Measurements from ENCODE around the gene ECEL1. TPM values are rescaled to one million over a fixed set of nuclear protein-coding genes. Genes with fewer than 3 reads are reported as not detected.

ECEL1 gene
- total and polyA plus RNA-seq, 2 of the 4 experiments (the other 2 are of a cell fraction): not detected

DNA sequence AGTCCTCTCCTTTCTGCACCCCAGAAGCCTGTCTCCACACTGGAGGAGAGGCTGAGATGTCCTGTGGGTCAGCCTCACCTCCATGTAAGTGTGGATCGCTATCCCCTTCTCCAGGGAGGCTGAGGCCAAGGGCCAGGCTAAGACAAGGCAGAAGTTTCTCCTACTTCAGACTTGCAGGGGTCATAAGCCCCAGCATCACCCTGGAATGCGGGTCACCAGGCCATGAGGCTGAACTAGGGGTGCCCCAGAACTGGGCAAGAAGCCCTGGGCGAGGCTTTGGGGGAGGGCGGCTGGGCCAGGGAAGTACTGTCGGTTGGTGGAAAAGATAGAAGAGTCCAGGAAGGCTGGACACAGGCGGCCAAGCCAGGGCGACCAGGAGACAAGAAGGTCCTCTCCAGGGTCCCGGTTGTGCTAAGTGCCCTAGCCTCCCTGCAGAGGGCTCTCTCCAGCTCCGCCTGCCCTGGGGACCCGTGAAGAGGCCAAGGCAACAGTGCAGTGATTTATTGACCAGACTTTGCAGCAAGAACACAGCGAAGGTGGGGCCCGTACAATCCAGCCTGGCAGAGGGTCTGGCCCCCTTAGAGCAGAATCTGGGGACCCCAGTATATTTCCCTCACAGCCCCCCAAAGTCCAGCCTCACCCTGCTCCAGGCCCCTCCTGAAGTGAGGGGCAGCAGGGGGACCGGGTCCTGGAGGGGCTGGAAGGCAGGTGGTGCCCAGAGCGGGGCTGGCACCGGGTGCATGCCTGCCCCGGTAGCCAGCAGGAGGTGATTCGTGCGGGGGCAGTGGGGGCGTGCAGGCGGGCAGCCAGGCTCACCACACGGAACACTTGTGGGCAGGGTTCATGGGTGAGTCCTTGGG lies 8.1 kb downstream of the ECEL1 start (continued):
- TF ChIP-seq, protein P1, sequence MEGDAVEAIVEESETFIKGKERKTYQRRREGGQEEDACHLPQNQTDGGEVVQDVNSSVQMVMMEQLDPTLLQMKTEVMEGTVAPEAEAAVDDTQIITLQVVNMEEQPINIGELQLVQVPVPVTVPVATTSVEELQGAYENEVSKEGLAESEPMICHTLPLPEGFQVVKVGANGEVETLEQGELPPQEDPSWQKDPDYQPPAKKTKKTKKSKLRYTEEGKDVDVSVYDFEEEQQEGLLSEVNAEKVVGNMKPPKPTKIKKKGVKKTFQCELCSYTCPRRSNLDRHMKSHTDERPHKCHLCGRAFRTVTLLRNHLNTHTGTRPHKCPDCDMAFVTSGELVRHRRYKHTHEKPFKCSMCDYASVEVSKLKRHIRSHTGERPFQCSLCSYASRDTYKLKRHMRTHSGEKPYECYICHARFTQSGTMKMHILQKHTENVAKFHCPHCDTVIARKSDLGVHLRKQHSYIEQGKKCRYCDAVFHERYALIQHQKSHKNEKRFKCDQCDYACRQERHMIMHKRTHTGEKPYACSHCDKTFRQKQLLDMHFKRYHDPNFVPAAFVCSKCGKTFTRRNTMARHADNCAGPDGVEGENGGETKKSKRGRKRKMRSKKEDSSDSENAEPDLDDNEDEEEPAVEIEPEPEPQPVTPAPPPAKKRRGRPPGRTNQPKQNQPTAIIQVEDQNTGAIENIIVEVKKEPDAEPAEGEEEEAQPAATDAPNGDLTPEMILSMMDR (conservative IDR thresholded peaks at IDR 0.05; ENCODE audit: low read depth, low read length): no peak

DNA sequence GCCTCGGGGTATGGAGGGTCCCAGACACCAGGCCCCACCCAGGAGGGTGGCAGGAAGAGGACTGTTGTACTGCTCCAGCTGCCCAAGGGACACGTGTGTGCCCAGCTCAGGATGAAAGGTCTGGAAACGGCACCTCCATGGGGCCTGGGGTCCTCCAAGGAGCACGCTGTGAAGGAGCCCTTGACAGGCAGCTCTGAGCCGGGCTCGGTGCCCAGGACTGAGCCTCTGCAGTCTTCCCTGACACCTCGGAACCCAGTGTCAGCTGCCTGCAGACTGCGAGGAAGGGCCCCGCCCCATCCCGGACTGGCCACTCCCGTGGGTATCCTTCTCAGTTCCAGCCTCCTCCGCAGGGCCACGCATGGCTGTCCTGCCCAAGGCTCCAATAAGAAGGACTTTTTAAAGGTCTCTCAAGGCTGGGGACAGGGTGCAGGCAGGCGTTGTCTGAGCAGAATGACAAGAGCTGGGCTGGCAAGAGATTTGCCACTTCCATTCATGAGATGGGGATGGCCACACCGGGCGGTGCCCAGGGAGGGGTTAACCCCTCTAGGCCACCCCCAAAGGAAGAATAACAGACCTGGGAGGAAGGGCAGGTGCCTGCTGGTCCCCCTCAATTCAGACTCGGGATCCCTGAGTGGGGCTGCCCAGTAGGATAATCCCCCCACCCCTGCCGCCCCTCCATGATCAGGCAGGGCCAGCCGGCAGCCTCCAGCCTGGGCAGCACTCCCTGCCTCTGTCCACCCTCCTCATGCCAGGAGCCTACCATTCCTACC lies 8.9 kb downstream of the ECEL1 start:
- Histone ChIP-seq H3K14ac (replicated peaks; ENCODE audit: low read depth, low read length) (no peak overlapping the region), H4K20me1 (ENCODE audit: insufficient read depth, low read length) (no peaks in the 10 kb centered on the region), H2AK5ac (ENCODE audit: low read depth, low read length) (no peak overlapping the region), H4K91ac (ENCODE audit: insufficient read depth, low read depth, low read length) (no peak overlapping the region), H3K23ac (ENCODE audit: low read depth, low read length) (no peak overlapping the region), H3K9me3 (ENCODE audit: control insufficient read depth, insufficient read depth, low read length) (no peaks in the 10 kb centered on the region), H2BK120ac (ENCODE audit: low read depth, low read length) (no peak overlapping the region), H3K4ac (ENCODE audit: low read depth, low read length) (no peak overlapping the region), H3K9me1 (ENCODE audit: insufficient read depth, low read length) (no peaks in the 10 kb centered on the region), H3K4me3 (ENCODE audit: insufficient read depth, low read depth, low read length) (no peak overlapping the region), H2AFZ (replicated peaks; ENCODE audit: low read length, poor library complexity) (no peak overlapping the region), H2AK9ac (replicated peaks; ENCODE audit: low read depth, low read length, poor library complexity) (peak overlapping the region; percentile 15), H2BK20ac (ENCODE audit: low read depth, low read length) (no peak overlapping the region), H3K4me1 (ENCODE audit: control insufficient read depth, insufficient read depth, low read length) (no peaks in the 10 kb centered on the region), H3K9ac (ENCODE audit: low read depth, low read length) (no peak overlapping the region), H2BK15ac (ENCODE audit: low read depth, low read length) (no peak overlapping the region), H3K4me2 (ENCODE audit: low read depth, low read length) (no peak overlapping the region), H2BK5ac (ENCODE audit: low read depth, low read length, poor library complexity, severe bottlenecking) (no peak overlapping the region), H3K18ac (ENCODE audit: low read depth, low read length) (no peak overlapping the region), H4K5ac (ENCODE audit: low read depth, low read length) (no peak overlapping the region), H3K27ac (ENCODE audit: insufficient read depth, low read length) (no peak overlapping the region), H4K8ac (ENCODE audit: low read depth in 2 of 2, low read length in 2 of 2) (no peak overlapping the region), H3K27me3 (ENCODE audit: control insufficient read depth, insufficient read depth, low read length) (peaks cover 46% of the 10 kb centered on the region), H3K36me3 (ENCODE audit: control insufficient read depth, insufficient read depth, low read length) (no peaks in the 10 kb centered on the region), H3K56ac (ENCODE audit: extremely low read depth, insufficient read depth, low read length) (no peak overlapping the region), H3K79me1 (ENCODE audit: low read depth in 1 of 2, low read length in 2 of 2) (no peaks in the 10 kb centered on the region)
- ChIA-PET CTCF (no interaction called here), POLR2A (ENCODE audit: unreplicated experiment) (no interaction called here)
- no TSS peak for BruUV-seq (replicated peaks)
- no peak for TF ChIP-seq NFE2L2 (IDR thresholded peaks at IDR 0.05; ENCODE audit: low read depth, low read length)
- TF ChIP-seq CHD1 (IDR thresholded peaks at IDR 0.05; ENCODE audit: low read depth, low read length): no peak
- TF ChIP-seq MXI1 (IDR thresholded peaks at IDR 0.05; ENCODE audit: borderline replicate concordance, low read depth, low read length): no peak
- TF ChIP-seq, protein P1 (conservative IDR thresholded peaks at IDR 0.05; ENCODE audit: low read depth, low read length): no peak
- TF ChIP-seq CEBPB (IDR thresholded peaks at IDR 0.05; ENCODE audit: low read depth, low read length): no peak
- no peak for TF ChIP-seq SMC3 (IDR thresholded peaks at IDR 0.05; ENCODE audit: low read depth, low read length)
- TF ChIP-seq, protein P2, sequence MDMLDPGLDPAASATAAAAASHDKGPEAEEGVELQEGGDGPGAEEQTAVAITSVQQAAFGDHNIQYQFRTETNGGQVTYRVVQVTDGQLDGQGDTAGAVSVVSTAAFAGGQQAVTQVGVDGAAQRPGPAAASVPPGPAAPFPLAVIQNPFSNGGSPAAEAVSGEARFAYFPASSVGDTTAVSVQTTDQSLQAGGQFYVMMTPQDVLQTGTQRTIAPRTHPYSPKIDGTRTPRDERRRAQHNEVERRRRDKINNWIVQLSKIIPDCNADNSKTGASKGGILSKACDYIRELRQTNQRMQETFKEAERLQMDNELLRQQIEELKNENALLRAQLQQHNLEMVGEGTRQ (IDR thresholded peaks at IDR 0.05; ENCODE audit: low read depth, low read length): no peak
- dilution Hi-C loops (cut with HindIII; ENCODE audit: low sequenced_read_pairs, unreplicated experiment): no loop called here
- DNase-seq (no peak), ATAC-seq (ENCODE audit: low read depth) (no peak)
- intact Hi-C loops (cut with micrococcal nuclease): no loop called here
- in situ Hi-C loops (cut with MboI; ENCODE audit: low sequenced_read_pairs): no loop called here
- 47% methylated on average over 13 of the region's 19 CpGs; no CpG with 5 or more reads in 1 of the 2 experiments for WGBS, 2 experiments (ENCODE audit: extremely low coverage in 2 of 2, insufficient read length in 1 of 2)
